PC-9 (cell line): ENCODE data around the gene MCF2L. TPM values are rescaled to one million over a fixed set of nuclear protein-coding genes. Genes with fewer than 3 reads are reported as not detected.

ENCODE experiments used
- BruUV-seq: library from RNA; stranded (reverse); fragments of 400-500 nt; replicated peaks from 2 replicates; lab custom pipeline; 2021; lab: Mats Ljungman, UMichigan
- CTCF ChIA-PET: fragments of 300-600 bp; sonication (Branson Sonifier 250); formaldehyde crosslinking; loops from one replicate; lab custom pipeline; 2022; ENCODE audit warnings: antibody characterized with exemption; lab: Charles Lee
- POLR2A ChIA-PET: fragments of 300-600 bp; sonication (Branson Sonifier 250); formaldehyde crosslinking; loops from one replicate; lab custom pipeline; 2022; ENCODE audit warnings: antibody characterized with exemption; ENCODE audit not compliant: unreplicated experiment; lab: Charles Lee
- DNase-seq, 2 experiments: peaks; one replicate each; pipeline versions ENCODE4 v3.0.0 to v3.0.0-alpha.2; 2015 to 2022; ENCODE audit warnings: mixed read lengths in 1 of 2
- H2AFZ ChIP-seq: fragments of 200-600 bp; sonication (generic); 2 replicates; pipeline ENCODE4 v1.8.1; 2017; ENCODE audit warnings: antibody characterized with exemption
- H3F3A ChIP-seq: fragments of 200-600 bp; sonication (generic); 2 replicates; pipeline ENCODE4 v1.8.1; 2017; ENCODE audit warnings: antibody characterized with exemption, mild to moderate bottlenecking, low read depth; ENCODE audit not compliant: insufficient read depth
- H3K27ac ChIP-seq: fragments of 200-600 bp; sonication (generic); 2 replicates; pipeline ENCODE4 v1.6.1; 2016; ENCODE audit warnings: mixed run types
- H3K27me3 ChIP-seq: fragments of 200-600 bp; sonication (generic); 2 replicates; pipeline ENCODE4 v1.6.1; 2016; ENCODE audit warnings: low read depth, mixed run types; ENCODE audit not compliant: insufficient read depth
- H3K36me3 ChIP-seq: fragments of 200-600 bp; sonication (generic); 2 replicates; pipeline ENCODE4 v1.6.1; 2016; ENCODE audit warnings: low read depth, mixed run types
- H3K4me1 ChIP-seq: fragments of 200-600 bp; sonication (generic); replicated peaks from 2 replicates; pipeline ENCODE4 v1.6.1; 2016; ENCODE audit warnings: mixed run types; ENCODE audit not compliant: insufficient read depth
- H3K4me2 ChIP-seq: fragments of 200-600 bp; sonication (generic); 2 replicates; pipeline ENCODE4 v1.6.1; 2017; ENCODE audit warnings: mixed run types
- H3K4me3 ChIP-seq: fragments of 200-600 bp; sonication (generic); 2 replicates; pipeline ENCODE4 v1.6.1; 2016; ENCODE audit warnings: mixed run types
- H3K79me2 ChIP-seq: fragments of 200-600 bp; sonication (generic); 2 replicates; pipeline ENCODE4 v1.6.1; 2017; ENCODE audit warnings: low read depth, mixed run types
- H3K9me2 ChIP-seq: fragments of 200-600 bp; sonication (generic); 2 replicates; pipeline ENCODE4 v1.8.1; 2017; ENCODE audit warnings: mild to moderate bottlenecking; ENCODE audit not compliant: insufficient read depth
- H3K9me3 ChIP-seq: fragments of 200-600 bp; sonication (generic); 2 replicates; pipeline ENCODE4 v1.8.1; 2016; ENCODE audit warnings: low read depth; ENCODE audit not compliant: insufficient read depth
- H4K20me1 ChIP-seq: fragments of 200-600 bp; sonication (generic); 2 replicates; pipeline ENCODE4 v1.8.1; 2017; ENCODE audit not compliant: insufficient read depth
- CTCF ChIP-seq: fragments of 200-600 bp; sonication (generic); conservative IDR thresholded peaks from 2 replicates; pipeline ENCODE4 v1.6.1; 2017; ENCODE audit warnings: mixed run types, antibody characterized with exemption, mild to moderate bottlenecking, moderate library complexity
- EZH2 ChIP-seq: fragments of 200-600 bp; sonication (generic); IDR thresholded peaks from 2 replicates; pipeline ENCODE4 v1.8.0; 2017; ENCODE audit warnings: antibody characterized with exemption, low read depth
- intact Hi-C: fragments of 100-400 bp; cut with micrococcal nuclease; formaldehyde crosslinking; loops from one replicate; pipeline ENCODE4 v1.10.0; 2022; ENCODE audit not compliant: unreplicated experiment
- total RNA-seq: library from RNA; stranded (reverse); gene quantifications from 2 replicates; pipeline ENCODE4 v1.2.3, GENCODE V29; 2021

MCF2L gene
- total RNA-seq, 1 experiment from 2014 or later, result 28.2 TPM

DNA sequence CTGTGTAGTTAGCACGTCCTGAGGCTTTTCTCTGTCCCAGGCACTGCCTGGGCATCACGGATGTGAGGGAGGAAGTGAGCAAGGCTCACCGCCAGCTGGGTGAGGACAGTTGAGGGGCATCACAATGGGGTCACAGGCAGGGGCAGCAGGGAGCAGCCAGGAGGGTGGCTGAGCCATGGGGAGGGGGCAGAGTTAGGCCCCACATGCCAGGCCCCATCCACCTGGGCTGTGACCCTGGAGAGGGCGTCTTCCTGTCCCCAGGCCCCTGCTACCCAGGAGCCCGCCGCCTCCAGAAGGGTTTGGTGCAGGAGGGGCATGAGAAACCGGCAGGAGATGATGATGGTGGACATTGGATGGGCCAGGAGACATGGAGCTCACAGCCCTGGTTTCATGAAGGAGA, 79.8 kb downstream of the MCF2L start:
- H3K36me3 ChIP-seq, result no peaks in the 10 kb centered on the region
- H3K27me3 ChIP-seq, result no peaks in the 10 kb centered on the region
- H3K9me3 ChIP-seq, result no peaks in the 10 kb centered on the region
- no peak overlapping the region for H2AFZ ChIP-seq
- ChIA-PET POLR2A (no interaction called here), CTCF (no interaction called here)
- intact Hi-C loops, result no loop called here
- H3K4me2 ChIP-seq, result no peak overlapping the region
- no peak overlapping the region for H3K27ac ChIP-seq
- no peaks in the 10 kb centered on the region for H4K20me1 ChIP-seq
- no peaks in the 10 kb centered on the region for H3K4me1 ChIP-seq
- BruUV-seq, result no TSS peak
- no peaks in the 10 kb centered on the region for H3K9me2 ChIP-seq
- no peaks in the 10 kb centered on the region for H3K79me2 ChIP-seq
- TF ChIP-seq CTCF, result no peak
- no peak for TF ChIP-seq EZH2
- no peaks in the 10 kb centered on the region; the same call in 1 of the 2 replicates for H3F3A ChIP-seq
- H3K4me3 ChIP-seq, result no peak overlapping the region
- no peak for DNase-seq

DNA sequence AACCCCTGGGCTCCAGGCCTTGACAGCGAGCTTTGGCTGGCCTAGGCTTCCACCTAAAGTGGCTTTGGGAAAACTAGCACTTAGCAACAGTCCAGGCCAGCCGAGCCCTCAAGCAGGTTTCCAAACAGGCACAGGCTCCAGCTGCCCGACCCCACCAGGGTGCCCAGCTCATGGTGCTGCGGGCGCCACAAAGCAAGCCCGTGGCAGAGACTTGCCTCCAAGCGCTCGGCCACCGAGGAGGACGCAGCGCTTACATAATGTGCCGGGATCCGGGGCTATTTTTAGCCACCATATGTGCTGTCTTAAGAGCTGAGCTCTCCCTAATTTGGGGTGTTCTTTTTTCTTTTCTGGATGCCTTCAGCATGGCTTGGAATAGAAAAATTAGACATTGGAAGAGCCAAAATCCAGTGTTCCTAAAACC, 80.5 kb downstream of the MCF2L start:
- no peaks in the 10 kb centered on the region for H4K20me1 ChIP-seq
- H3K4me1 ChIP-seq, result peaks cover 2% of the 10 kb centered on the region
- ChIA-PET CTCF (no interaction called here), POLR2A (no interaction called here)
- no peak overlapping the region for H3K4me2 ChIP-seq
- no peak overlapping the region for H2AFZ ChIP-seq
- no peak overlapping the region for H3K27ac ChIP-seq
- no peaks in the 10 kb centered on the region for H3K27me3 ChIP-seq
- H3K36me3 ChIP-seq, result no peaks in the 10 kb centered on the region
- H3K79me2 ChIP-seq, result no peaks in the 10 kb centered on the region
- H3K9me3 ChIP-seq, result no peaks in the 10 kb centered on the region
- no TSS peak for BruUV-seq
- H3K4me3 ChIP-seq, result no peak overlapping the region
- H3K9me2 ChIP-seq, result no peaks in the 10 kb centered on the region
- DNase-seq, result no peak
- peaks cover 1% of the 10 kb centered on the region for H3F3A ChIP-seq
- intact Hi-C loops, result no loop called here
- TF ChIP-seq CTCF (no peak), EZH2 (no peak)

- CTCF ChIA-PET, result no interaction called here
- H3K4me1 ChIP-seq, result peaks cover 7% of the 10 kb centered on the region
- H3K79me2 ChIP-seq, result no peaks in the 10 kb centered on the region
- BruUV-seq, result no TSS peak
- intact Hi-C loops, result no loop called here
- H4K20me1 ChIP-seq, result no peaks in the 10 kb centered on the region
- H3K4me2 ChIP-seq, result no peak overlapping the region
- no peak overlapping the region for H2AFZ ChIP-seq
- no peak overlapping the region for H3K27ac ChIP-seq
- no peak for DNase-seq
- no peaks in the 10 kb centered on the region for H3K36me3 ChIP-seq
- no peaks in the 10 kb centered on the region for H3K27me3 ChIP-seq
- peaks cover 6% of the 10 kb centered on the region for H3F3A ChIP-seq
- POLR2A ChIA-PET, result no interaction called here
- TF ChIP-seq EZH2, result no peak
- TF ChIP-seq CTCF, result no peak
- no peak overlapping the region for H3K4me3 ChIP-seq
- H3K9me3 ChIP-seq, result no peaks in the 10 kb centered on the region
- no peaks in the 10 kb centered on the region for H3K9me2 ChIP-seq
These were observed 81.0 kb downstream of the MCF2L start for GRCh38 chr13:113049981-113050380.
